HG03558 (cell line): ENCODE measurements around the gene MIP.
"Not testable (repeated sequence)": the region's sequence is repeated elsewhere in the genome, so short reads cannot be mapped to it uniquely, and the experiment has no call there.

ENCODE experiments used
- ATAC-seq: cut with Tn5 transposase; IDR thresholded peaks from one replicate; pipeline ENCODE4 v1.9.1; 2021; ENCODE audit warnings: moderate number of reproducible peaks; ENCODE audit not compliant: unreplicated experiment; ENCODE audit errors: extremely low read depth

MIP gene

DNA sequence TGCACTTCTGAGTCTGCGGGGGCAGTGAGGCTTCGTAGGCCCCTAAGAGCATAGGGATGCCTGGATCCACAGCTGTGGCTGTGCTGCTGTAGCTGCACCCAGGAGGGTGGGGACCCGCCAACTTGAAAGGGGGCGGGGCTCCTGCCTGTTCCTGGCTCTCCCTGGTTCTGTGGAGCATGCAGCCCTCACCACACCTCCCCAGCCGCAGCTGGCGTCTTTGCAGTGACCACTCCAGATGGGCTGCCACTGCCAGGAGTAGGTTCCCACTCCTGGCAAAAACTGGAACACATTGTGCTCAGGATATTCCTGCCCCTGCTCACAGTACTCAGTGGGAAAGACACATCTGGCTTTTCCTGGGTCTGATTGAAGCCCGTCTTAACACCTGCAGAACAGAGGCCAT is 41.1 kb downstream of the MIP start:
- ATAC-seq, result no peak

DNA sequence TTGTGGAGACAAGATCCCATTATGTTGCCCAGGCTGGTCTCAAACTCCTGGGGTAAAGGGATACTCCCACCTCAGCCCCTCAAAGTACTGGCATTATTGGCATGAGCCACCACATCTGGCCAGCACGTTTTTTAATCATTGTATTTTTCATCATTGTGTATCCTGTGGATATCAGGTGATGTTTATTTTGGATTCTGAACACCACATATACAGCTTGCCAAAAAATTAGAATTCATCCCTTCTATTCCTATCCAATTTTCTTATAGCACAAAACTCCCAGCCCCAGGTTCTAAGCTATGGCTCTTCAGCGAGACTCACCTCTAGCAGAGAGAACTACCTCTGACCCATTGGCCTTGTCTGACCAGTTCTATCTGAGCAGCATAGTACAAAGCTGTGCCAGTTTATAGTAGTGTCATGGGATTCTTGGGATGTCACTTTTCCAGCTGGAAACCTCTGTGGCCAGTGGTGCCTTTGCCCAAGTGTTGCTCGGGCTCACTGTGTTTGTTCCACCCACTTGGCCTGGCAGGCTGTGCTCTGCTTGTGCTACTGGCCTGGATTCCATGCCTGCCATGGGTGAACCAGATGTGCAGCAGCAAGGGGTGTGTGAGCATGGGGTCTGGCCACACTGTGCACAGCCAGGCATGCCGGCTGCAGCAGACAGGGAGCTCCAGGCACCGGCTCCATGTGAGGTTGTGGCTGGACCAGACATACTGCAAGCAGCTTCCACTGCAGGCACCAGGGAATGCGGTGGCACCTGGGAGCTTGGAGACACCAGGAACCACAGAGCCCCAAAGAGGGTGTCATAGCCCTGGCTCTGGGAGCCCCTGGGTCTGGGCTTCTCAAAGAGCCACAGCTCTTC is 42.4 kb downstream of the MIP start:
- ATAC-seq, result no peak

DNA sequence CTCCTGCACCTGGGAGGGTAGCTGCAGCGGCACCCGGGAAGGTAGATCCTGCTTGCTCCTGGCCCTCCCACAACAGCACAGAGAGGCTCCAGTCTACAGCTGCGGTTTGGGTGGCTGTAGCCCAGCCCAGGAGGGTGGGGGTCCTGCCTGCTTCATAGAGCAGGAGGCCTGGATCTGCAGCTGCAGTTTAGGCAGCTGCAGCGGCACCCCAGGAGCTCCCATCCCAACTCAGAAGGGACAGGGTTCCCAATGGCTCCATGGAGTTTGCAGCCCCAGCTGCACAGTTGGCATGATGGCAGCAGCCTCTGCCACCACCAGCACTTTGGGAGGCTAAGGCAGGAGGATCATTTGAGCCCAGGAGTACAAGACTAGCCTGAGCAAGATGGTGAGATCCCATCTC is 43.7 kb downstream of the MIP start:
- ATAC-seq, result no peak

DNA sequence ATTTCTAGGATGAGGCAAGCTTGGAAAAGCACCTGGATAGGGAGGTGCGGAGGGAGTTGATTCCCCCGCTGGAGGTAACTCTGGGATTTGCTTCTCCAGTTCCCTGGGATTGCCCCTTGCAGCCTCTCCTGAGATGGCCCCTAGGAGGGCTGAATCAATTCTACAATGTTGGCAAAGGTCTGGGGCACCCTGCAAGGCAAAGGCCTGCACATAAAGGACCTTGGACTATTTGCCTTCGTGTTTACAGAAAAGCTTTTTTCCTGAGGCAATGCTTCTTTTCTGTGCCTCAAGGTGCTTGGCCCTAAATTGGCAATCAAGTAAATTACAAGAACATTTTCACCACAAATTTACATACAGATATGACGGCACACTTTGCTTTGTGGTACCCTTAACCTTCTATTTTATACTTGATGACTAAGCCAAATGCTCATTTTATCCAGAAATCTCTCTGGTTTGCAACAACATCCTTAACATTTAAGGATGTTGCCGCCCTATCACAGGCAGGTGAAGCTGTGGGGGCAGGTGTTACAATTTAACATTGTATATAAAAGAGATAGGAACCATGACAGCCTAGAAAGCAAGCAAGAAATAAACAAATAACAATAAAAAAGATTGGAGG is 45.5 kb downstream of the MIP start:
- ATAC-seq, result no peak

DNA sequence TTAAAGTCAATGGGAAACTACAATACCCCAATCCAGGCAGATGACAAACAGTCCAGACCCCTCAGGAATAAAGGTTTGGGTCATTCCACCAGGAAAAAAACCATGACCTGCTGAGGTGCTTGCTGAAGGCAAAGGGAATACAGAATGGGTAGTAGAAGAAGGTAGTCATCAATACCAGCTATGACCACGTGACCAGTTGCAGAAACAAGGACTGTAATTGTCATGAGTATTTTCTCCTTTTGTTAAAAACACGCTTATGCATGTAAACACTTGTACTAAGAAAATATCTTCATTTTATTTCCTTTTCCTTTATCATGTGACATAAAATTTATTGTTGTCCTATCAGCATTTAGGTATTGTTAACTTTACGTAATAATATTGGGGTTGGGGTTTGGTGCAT is 50.2 kb downstream of the MIP start:
- not testable (repeated sequence) for ATAC-seq

DNA sequence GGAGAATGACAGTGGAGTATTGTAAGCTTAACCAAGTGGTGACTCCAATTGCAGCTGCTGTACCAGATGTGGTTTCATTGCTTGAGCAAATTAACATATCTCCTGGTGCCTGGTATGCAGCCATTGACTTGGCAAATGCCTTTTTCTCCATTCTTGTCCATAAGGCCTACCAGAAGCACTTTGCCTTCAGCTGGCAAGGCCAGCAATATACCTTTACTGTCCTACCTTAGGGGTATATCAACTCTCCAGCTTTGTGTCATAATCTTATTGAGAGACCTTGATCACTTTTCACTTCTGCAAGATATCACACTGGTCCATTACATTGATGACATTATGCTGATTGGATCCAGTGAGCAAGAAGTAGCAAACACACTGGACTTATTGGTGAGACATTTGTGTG is 52.8 kb downstream of the MIP start:
- not testable (repeated sequence) for ATAC-seq

DNA sequence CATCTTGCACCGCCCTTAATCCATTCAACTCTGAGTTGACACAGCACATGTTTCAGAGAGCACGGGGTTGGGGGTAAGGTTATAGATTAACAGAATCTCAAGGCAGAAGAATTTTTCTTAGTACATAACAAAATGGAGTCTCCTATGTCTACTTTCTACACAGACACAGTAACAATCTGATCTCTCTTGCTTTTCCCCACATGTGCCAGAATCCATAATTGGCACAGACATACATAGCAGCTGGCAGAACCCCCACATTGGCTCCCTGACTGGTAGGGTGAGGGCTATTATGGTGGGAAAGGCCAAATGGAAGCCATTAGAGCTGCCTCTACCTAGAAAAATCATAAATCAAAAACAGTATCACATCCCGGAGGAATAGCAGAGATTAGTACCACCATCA is 53.3 kb downstream of the MIP start:
- ATAC-seq, result not testable (repeated sequence)
